Heart left ventricle (tissue), 16 donors: ENCODE results near the gene ADSS1. TPM values are rescaled to one million over a fixed set of nuclear protein-coding genes. Genes with fewer than 3 reads are reported as not detected.

Experiments
- ATAC-seq, 4 donors: fragments of 200-7000 bp; cut with Tn5 transposase; one replicate each; pipeline ENCODE4 v1.9.1; 2020 to 2022; ENCODE audit warnings: moderate library complexity in 4 of 4, mild to moderate bottlenecking in 3 of 4, moderate number of reproducible peaks in 1 of 4
- DNase-seq, 5 donors: peaks; one replicate each; pipeline ENCODE4 v3.0.0-alpha.2; 2020
- H3K27ac ChIP-seq, 12 donors: fragments of 200-600 bp; sonication (generic) in 4 of 12; one replicate each; pipeline versions ENCODE4 v1.5.0 to v1.8.0; 2016 to 2022; ENCODE audit warnings: mild to moderate bottlenecking in 2 of 12
- H3K27me3 ChIP-seq, 9 donors: fragments of 200-600 bp; sonication (generic) in 2 of 9; one replicate each; pipeline versions ENCODE4 v1.5.1 to v1.8.0; 2016 to 2022; ENCODE audit warnings: mild to moderate bottlenecking in 3 of 9
- H3K36me3 ChIP-seq, 9 donors: fragments of 200-600 bp; sonication (generic) in 2 of 9; one replicate each; pipeline versions ENCODE4 v1.5.0 to v1.8.0; 2018 to 2022; ENCODE audit warnings: mild to moderate bottlenecking in 2 of 9
- H3K4me1 ChIP-seq, 12 donors: fragments of 200-600 bp; sonication (generic) in 4 of 12; one replicate each; pipeline versions ENCODE4 v1.5.0 to v1.8.0; 2016 to 2022; ENCODE audit warnings: mild to moderate bottlenecking in 3 of 12
- H3K4me3 ChIP-seq, 12 donors: fragments of 200-600 bp; sonication (generic) in 4 of 12; one replicate each; pipeline versions ENCODE4 v1.5.0 to v1.8.0; 2017 to 2022; ENCODE audit warnings: mild to moderate bottlenecking in 9 of 12, moderate library complexity in 4 of 12
- H3K9me3 ChIP-seq, 12 donors: fragments of 200-600 bp; sonication (generic) in 4 of 12; one replicate each; pipeline versions ENCODE4 v1.5.0 to v1.8.0; 2016 to 2022; ENCODE audit warnings: mild to moderate bottlenecking in 1 of 12
- POLR2A ChIP-seq, 2 donors: fragments of 450-650 bp; IDR thresholded peaks; one replicate each; pipeline ENCODE4 v1.6.1; 2017; ENCODE audit warnings: antibody characterized with exemption in 2 of 2, mild to moderate bottlenecking in 2 of 2, moderate library complexity in 2 of 2
- WGBS, 4 donors: extraction: QIAGEN DNeasy Blood & Tissue Kit in 2 of 4; methylation state at CpG; one replicate each; pipeline versions ENCODE4 v1.1.5 to v1.1.7; 2013 to 2018; 5-methylcytosine and 5-hydroxymethylcytosine counted together
- intact Hi-C, 10 donors: fragments of 100-400 bp; cut with DNase I; formaldehyde crosslinking; loops; one replicate each; pipeline versions ENCODE4 v1.11.1 to v1.14.2; 2022
- polyA plus RNA-seq, 2 donors: library from polyadenylated mRNA; stranded (reverse); fragments of 200-250 nt; gene quantifications; one replicate each; pipeline ENCODE4 v1.2.3, GENCODE V29; 2013
- total RNA-seq, 9 donors: library from RNA; depleted of rRNA in 2 of 9; stranded (reverse); fragments of >200 nt in 2 of 9; fragmentation: NEBNext Ultra II Directional in 3 of 9; extraction: Animal tissue kit (Norgen Biotek cat#: 25700) in 3 of 9; gene quantifications; one replicate each; pipeline versions ENCODE4 v1.1.0 to v1.2.4, GENCODE V29; 2016 to 2023
- TF ChIP-seq, protein P1 (sequence below), 12 donors: fragments of 200-600 bp; sonication (generic) in 4 of 12; IDR thresholded peaks; one replicate each; pipeline versions ENCODE4 v1.5.0 to v1.8.0; 2018 to 2022; ENCODE audit warnings: antibody characterized with exemption in 12 of 12, mild to moderate bottlenecking in 5 of 12
- donor health status: ischemic (EF 13 %, LVEDD 7.1; RV severe dilation, severe dysfunction).
- donor health status: healthy with polysubstance abuse.
- donor health status: DM: no; HTN: yes; CAD: no.
- donor health status: DM: no; HTN: no; CAD: no.
- donor health status: ischemic (EF 25% LVEDD 6.9; RV normal size, moderate dysfunction).
- donor health status: ischemic (EF 25% LVEDD 5.7; RV mildly dilated, moderate dysfunction).
- donor health status: healthy.
- donor health status: DM: yes; HTN: yes; CAD: no.
- donor health status: ischemic (EF 35%, LVEDD 5.7; RV mildly dilated, moderate dysfunction).
- donor health status: nonischemic (EF 11% LVEDD 7.7; RV severe dilation, severe dysfunction).
- donor health status: DM: yes; HTN: yes; CAD: no.
- donor health status: PGD.
- donor health status: ischemic (EF 29% LVEDD 5.4; RV normal size, mild dysfunction).
- donor health status: nonischemic (EF 23%, LVEDD 6.1; RV moderate dilation, normal function).

Gene ADSS1
- total and polyA plus RNA-seq, 11 donors, result 64.7 to 258 (median 160) TPM

DNA sequence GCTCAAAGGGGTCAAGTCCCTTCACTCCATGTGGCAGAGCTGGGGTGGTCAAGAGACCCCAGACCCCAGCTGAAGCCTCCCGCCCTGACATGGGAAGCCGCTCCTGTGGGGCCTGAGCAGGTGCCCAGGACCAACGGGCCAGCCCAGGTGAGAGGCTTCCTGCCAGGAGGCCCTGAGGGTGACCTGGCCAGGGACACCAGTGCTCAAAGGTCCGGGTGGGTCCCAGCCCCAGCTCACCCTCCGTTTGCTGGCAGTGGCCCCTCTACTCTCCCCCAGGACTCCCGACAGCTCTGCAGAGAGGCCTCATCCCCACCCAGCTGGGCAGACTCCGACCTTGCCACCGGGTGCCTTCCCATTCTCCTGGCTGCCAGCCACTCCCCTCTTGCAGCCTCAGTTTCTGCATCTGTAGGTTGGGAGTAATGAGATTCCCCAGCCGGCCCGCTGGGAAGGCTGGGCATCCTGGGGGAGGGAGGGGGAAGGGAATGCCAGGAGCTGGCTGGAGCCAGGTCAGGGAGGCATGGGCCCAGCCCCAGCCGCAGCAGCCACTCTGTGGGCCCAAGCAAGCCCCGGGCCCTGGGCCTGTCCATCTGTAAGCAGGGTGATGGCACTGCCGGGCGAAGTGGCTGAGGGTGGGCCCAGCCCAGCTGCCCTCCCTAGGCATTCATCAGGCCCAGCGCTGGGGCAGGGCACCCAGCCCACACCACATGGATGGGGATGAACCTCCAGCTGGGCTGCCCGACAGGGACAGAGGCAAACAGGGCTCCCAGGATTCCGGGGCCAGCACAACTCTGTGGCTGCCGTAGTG, 44.9 kb upstream of the ADSS1 start:
- WGBS, 4 donors, result 89 to 100% (median 92%) methylated on average over 2 to 18 of the region's 18 CpGs
- peak overlapping the region in 11 of 12 donors; percentile 71 to 97 (median 89) for H3K27ac ChIP-seq
- intact Hi-C loops, result no loop called here
- no peak for ATAC-seq
- H3K4me3 ChIP-seq, result peak overlapping the region in 2 of 12 donors; percentile 63
- no peaks in the 10 kb centered on the region for H3K27me3 ChIP-seq
- H3K9me3 ChIP-seq, result no peaks in the 10 kb centered on the region
- H3K4me1 ChIP-seq, result peaks cover 31 to 66% (median 58%) of the 10 kb centered on the region in 12 donors
- DNase-seq, result peak in 3 of 5 donors; percentile 10 to 64 (median 27)
- TF ChIP-seq, protein P1, sequence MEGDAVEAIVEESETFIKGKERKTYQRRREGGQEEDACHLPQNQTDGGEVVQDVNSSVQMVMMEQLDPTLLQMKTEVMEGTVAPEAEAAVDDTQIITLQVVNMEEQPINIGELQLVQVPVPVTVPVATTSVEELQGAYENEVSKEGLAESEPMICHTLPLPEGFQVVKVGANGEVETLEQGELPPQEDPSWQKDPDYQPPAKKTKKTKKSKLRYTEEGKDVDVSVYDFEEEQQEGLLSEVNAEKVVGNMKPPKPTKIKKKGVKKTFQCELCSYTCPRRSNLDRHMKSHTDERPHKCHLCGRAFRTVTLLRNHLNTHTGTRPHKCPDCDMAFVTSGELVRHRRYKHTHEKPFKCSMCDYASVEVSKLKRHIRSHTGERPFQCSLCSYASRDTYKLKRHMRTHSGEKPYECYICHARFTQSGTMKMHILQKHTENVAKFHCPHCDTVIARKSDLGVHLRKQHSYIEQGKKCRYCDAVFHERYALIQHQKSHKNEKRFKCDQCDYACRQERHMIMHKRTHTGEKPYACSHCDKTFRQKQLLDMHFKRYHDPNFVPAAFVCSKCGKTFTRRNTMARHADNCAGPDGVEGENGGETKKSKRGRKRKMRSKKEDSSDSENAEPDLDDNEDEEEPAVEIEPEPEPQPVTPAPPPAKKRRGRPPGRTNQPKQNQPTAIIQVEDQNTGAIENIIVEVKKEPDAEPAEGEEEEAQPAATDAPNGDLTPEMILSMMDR (IDR thresholded peaks at IDR 0.05), result no peak
- H3K36me3 ChIP-seq, result no peaks in the 10 kb centered on the region

DNA sequence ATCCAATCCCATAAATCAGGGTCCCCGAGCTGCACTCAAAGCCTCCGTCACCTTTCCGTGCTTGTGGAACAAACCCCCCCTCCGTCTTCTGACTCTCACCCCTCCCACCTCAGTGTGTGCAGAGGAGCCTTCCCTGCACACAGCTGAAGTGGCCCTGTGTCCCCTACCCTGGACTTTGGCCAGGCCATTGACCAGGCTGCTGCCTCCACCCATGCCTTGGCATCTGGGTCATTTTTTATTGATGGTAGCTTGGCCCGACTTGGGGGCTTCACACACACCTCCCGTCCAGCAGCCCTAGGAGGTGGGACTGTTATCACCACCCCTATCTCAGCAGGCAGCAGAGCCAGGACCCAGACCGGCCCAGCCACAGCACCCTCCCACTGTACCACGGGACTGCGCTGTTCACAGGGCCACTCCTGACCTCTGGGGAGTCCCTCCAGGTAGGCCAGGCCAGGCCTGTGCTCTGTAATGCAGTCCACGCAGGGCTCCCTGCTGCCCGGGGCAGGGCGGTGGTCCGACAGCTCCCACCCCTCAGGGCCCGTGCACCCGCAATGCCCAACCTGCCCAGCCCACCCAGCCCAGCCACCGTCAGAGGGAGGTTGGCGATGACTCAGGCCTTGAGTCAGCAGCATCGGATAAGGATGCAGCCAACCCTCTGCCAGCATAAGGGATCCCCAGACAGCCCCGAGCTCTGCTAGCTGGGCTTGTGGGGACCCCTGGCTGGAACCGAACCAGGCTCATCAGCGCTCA, 43.8 kb upstream of the ADSS1 start:
- TF ChIP-seq POLR2A (IDR thresholded peaks at IDR 0.05), result no peak
- H3K36me3 ChIP-seq, result no peaks in the 10 kb centered on the region
- peak in 3 of 5 donors; percentile 18 to 61 (median 57) for DNase-seq
- H3K4me1 ChIP-seq, result peaks cover 31 to 66% (median 58%) of the 10 kb centered on the region in 12 donors
- 79 to 82% (median 80%) methylated on average over 18 to 21 of the region's 21 CpGs for WGBS, 4 donors
- intact Hi-C loops, result no loop called here
- H3K9me3 ChIP-seq, result no peaks in the 10 kb centered on the region
- peak in 2 of 4 donors; percentile 4 to 23 for ATAC-seq
- H3K27me3 ChIP-seq, result no peaks in the 10 kb centered on the region
- peak overlapping the region; percentile 12 to 90 (median 85) for H3K27ac ChIP-seq
- H3K4me3 ChIP-seq, result no peak overlapping the region

DNA sequence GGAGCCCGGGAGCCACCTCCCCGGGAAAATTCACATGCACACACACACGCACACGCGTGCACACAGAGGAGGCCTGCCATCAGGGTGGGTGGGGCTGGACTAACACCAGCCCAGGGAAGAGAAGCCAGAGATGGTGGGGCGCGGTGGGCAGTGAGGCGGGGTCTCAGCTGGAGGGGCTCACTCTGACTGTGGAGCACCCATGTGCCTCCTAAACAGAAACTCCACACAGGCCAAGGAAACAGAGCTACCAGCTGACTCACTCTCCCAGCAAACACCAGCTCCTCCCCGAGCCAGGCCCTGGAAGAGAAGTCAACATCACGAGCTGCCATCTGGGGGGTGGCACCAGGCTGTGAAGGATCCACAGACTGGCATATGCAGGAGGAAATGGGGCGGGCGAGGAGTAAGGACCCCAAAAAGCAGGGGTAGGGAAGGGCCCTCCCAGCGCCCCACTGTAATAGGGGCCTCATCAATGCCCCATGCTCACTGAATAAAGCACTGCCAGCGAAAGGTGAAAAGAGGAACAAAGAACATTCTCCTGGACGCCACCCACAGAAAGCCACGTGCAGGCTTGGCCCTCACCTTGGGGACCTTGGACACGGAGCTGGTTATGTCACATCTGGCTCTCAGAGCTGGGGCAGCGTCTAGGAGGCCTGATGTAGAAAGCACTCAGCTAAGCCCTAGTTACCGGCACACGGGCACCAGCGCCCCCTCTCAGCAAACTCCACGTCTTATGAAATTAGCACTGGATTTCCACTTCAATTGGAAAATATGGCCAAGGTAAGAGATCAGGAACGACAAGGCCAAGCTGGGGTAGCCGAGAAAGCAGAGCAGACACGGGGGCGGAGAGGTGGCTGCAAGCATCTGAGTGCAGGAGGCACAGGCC, 43.0 kb upstream of the ADSS1 start:
- ATAC-seq (peak in 3 of 4 donors; percentile 8 to 23 (median 18)), DNase-seq (peak in 3 of 5 donors; percentile 46 to 74 (median 67))
- WGBS, 4 donors, result 51 to 59% (median 56%) methylated on average over 26 of the region's 26 CpGs
- H3K27ac ChIP-seq, result peak overlapping the region; percentile 12 to 90 (median 84)
- H3K27me3 ChIP-seq, result no peaks in the 10 kb centered on the region
- peak overlapping the region in 7 of 12 donors; percentile 19 to 47 (median 31) for H3K4me3 ChIP-seq
- TF ChIP-seq, protein P1 (IDR thresholded peaks at IDR 0.05), result peak in 2 of 12 donors; percentile 16 to 18
- no peak for TF ChIP-seq POLR2A (IDR thresholded peaks at IDR 0.05)
- peaks cover 31 to 66% (median 58%) of the 10 kb centered on the region in 12 donors for H3K4me1 ChIP-seq
- no peaks in the 10 kb centered on the region for H3K36me3 ChIP-seq
- H3K9me3 ChIP-seq, result no peaks in the 10 kb centered on the region
- intact Hi-C loops, result no loop called here

DNA sequence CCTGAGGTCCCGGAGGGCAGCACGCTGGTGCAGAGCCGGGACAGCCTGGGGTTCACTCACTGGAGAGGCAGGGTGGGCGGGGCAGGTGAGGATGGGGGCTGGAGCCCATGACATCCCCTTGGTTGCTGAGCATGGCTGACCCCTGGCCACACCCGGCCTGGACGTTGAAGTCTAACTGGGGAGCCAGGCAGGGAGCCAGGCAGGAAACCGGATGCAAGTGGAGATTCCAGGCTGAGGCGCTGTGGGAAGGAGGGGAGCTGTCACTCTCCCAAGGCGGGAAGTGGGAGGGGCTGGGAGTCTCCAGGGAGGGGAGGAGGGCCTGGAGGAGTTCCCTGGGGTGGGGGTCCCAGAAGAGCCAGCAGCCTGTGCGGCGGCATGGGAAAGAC, 42.3 kb upstream of the ADSS1 start:
- intact Hi-C loops, result no loop called here
- ATAC-seq, result peak; percentile 43 to 80 (median 66)
- no peaks in the 10 kb centered on the region for H3K9me3 ChIP-seq
- peak overlapping the region in 11 of 12 donors; percentile 79 to 90 (median 85) for H3K27ac ChIP-seq
- TF ChIP-seq, protein P1 (IDR thresholded peaks at IDR 0.05), result peak in 1 of 12 donors; percentile 9
- TF ChIP-seq POLR2A (IDR thresholded peaks at IDR 0.05), result no peak
- H3K27me3 ChIP-seq, result no peaks in the 10 kb centered on the region
- no peaks in the 10 kb centered on the region for H3K36me3 ChIP-seq
- peak; percentile 92 to 96 (median 94) for DNase-seq
- peaks cover 31 to 66% (median 57%) of the 10 kb centered on the region in 12 donors for H3K4me1 ChIP-seq
- WGBS, 4 donors, result 8 to 26% (median 19%) methylated on average over 9 to 11 of the region's 11 CpGs
- peak overlapping the region in 8 of 12 donors; percentile 20 to 47 (median 31) for H3K4me3 ChIP-seq
